Measurements from ENCODE around the gene BTBD17.

DNA sequence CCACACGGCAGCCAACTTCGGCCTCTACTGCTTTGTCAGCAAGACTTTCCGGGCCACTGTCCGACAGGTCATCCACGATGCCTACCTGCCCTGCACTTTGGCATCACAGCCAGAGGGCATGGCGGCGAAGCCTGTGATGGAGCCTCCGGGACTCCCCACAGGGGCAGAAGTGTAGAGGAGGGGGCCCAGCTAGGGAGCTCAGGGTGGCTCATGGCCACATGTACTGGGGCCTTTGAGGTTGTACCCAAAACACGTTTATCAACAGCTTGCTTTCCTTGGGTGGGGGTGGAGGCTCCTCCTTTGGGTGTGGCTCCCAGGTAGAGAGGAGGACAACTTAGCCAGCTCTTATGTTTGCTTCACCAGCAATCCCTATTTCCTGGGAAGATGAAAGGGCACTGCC, 10.8 kb upstream of the BTBD17 start:
- TF ChIP-seq CTCF (IDR thresholded peaks at IDR 0.05; ENCODE audit: poor library complexity) (no peak), EZH2 (IDR thresholded peaks at IDR 0.05; ENCODE audit: borderline replicate concordance) (no peak), EZH2phosphoT487 (IDR thresholded peaks at IDR 0.05; ENCODE audit: low read depth, severe bottlenecking, unreplicated experiment) (no peak)
